Ovary (tissue), 9 donors: ENCODE data around the gene NDE1. TPM values are rescaled to one million over a fixed set of nuclear protein-coding genes. Genes with fewer than 3 reads are reported as not detected.

Experiments
- DNase-seq, 5 donors: peaks; one replicate each; pipeline ENCODE4 v3.0.0-alpha.2; 2019 to 2020
- H3K27ac ChIP-seq, 2 donors: fragments of 200-600 bp; one replicate each; pipeline versions ENCODE4 v1.5.1 to v1.8.0; 2019 to 2022
- H3K27me3 ChIP-seq: fragments of 200-600 bp; one replicate; pipeline ENCODE4 v1.8.0; 2022
- H3K36me3 ChIP-seq: fragments of 200-600 bp; sonication (generic); one replicate; pipeline ENCODE4 v1.5.1; 2019
- H3K4me1 ChIP-seq: one replicate; pipeline ENCODE4 v1.8.1; 2013; ENCODE audit warnings: mild to moderate bottlenecking, moderate library complexity; ENCODE audit not compliant: insufficient read depth
- H3K4me3 ChIP-seq: fragments of 200-600 bp; sonication (generic); one replicate; pipeline ENCODE4 v1.5.1; 2017
- H3K9me3 ChIP-seq, 2 donors: fragments of 200-600 bp in 1 of 2; sonication (generic) in 1 of 2; one replicate each; pipeline versions ENCODE4 v1.5.1 to v1.8.1; 2013 to 2019; ENCODE audit warnings: mild to moderate bottlenecking in 1 of 2, moderate library complexity in 1 of 2
- CTCF ChIP-seq, 3 donors: fragments of 450-650 bp in 2 of 3; fragments of 200-600 bp in 1 of 3; IDR thresholded peaks; one replicate each; pipeline versions ENCODE4 v1.5.1 to v1.8.0; 2016 to 2022; ENCODE audit warnings: antibody characterized with exemption in 3 of 3, mild to moderate bottlenecking in 1 of 3
- EP300 ChIP-seq: sonication (generic); formaldehyde crosslinking; IDR thresholded peaks from one replicate; pipeline ENCODE4 v1.6.1; 2017; ENCODE audit warnings: antibody characterized with exemption
- POLR2A ChIP-seq: fragments of 450-650 bp; IDR thresholded peaks from one replicate; pipeline ENCODE4 v1.6.1; 2017; ENCODE audit warnings: antibody characterized with exemption, mild to moderate bottlenecking, moderate library complexity
- WGBS, 3 donors: extraction: QIAGEN DNeasy Blood & Tissue Kit in 1 of 3; methylation state at CpG; one replicate each; pipeline versions ENCODE4 v1.1.5 to v1.1.7; 2013 to 2017; 5-methylcytosine and 5-hydroxymethylcytosine counted together
- intact Hi-C, 4 donors: fragments of 100-400 bp; cut with DNase I; formaldehyde crosslinking; loops; one replicate each; pipeline versions ENCODE4 v1.11.0 to v1.15.1; 2022 to 2023
- polyA plus RNA-seq, 2 donors: library from polyadenylated mRNA; stranded (reverse); fragments of 200-250 nt in 1 of 2; fragments of 350-450 nt in 1 of 2; fragmentation: Illumina TruSeq in 1 of 2; extraction: RNeasy Lipid Tissue Mini Kit (QIAGEN cat#74804) in 1 of 2; gene quantifications; one replicate each; pipeline ENCODE4 v1.2.3, GENCODE V29; 2013 to 2014
- total RNA-seq, 7 donors: library from RNA; depleted of rRNA in 2 of 7; stranded (reverse); fragments of >200 nt in 2 of 7; fragmentation: NEBNext Ultra II Directional in 3 of 7; extraction: Animal tissue kit (Norgen Biotek cat#: 25700) in 3 of 7; gene quantifications; one replicate each; pipeline versions ENCODE4 v1.1.0 to v1.2.4, GENCODE V29; 2016 to 2023
- donor health status: DM: no; HTN: no; CAD: no; lungs with moderate emphysema.
- donor health status: DM: no; HTN: no; CAD: no.
- donor health status: Bipolar disorder and iron deficiency.
- donor health status: DM: yes; HTN: yes; CAD: no.
- donor health status: DM: no; HTN: no; CAD: no.
- donor health status: DM: yes; HTN: yes; CAD: no.

Gene NDE1
- total and polyA plus RNA-seq, 9 donors, result 9.8 to 31.9 (median 22.4) TPM

GRCh38 chr16:15766918-15767317, 116.9 kb downstream of the NDE1 start:
- Histone ChIP-seq H3K4me1 (peaks cover 5% of the 10 kb centered on the region), H3K4me3 (no peak overlapping the region), H3K9me3 (no peaks in the 10 kb centered on the region), H3K27ac (no peak overlapping the region), H3K27me3 (no peaks in the 10 kb centered on the region), H3K36me3 (no peaks in the 10 kb centered on the region)
- TF ChIP-seq CTCF (IDR thresholded peaks at IDR 0.05) (no peak), POLR2A (no peak), EP300 (no peak)
- 94 to 97% (median 94%) methylated on average over 5 of the region's 5 CpGs for WGBS, 3 donors
- DNase-seq, result no peak
- intact Hi-C loops, result loop anchor here in 2 of 4 donors (10.0 kb wide), 1 partner anchor 358 kb away; no protein-coding TSS in a partner anchor

GRCh38 chr16:15768201-15768600, 118.2 kb downstream of the NDE1 start:
- intact Hi-C loops, result loop anchor here in 2 of 4 donors (10.0 kb wide), 1 partner anchor 357 kb away; no protein-coding TSS in a partner anchor
- H3K4me1 ChIP-seq, result peaks cover 5% of the 10 kb centered on the region
- no peaks in the 10 kb centered on the region for H3K9me3 ChIP-seq
- no peak overlapping the region for H3K27ac ChIP-seq
- 96 to 98% (median 97%) methylated on average over 4 of the region's 4 CpGs for WGBS, 3 donors
- H3K36me3 ChIP-seq, result no peaks in the 10 kb centered on the region
- H3K4me3 ChIP-seq, result no peak overlapping the region
- no peaks in the 10 kb centered on the region for H3K27me3 ChIP-seq
- DNase-seq, result no peak
- TF ChIP-seq POLR2A, result no peak
- no peak for TF ChIP-seq EP300
- no peak for TF ChIP-seq CTCF (IDR thresholded peaks at IDR 0.05)

GRCh38 chr16:15769239-15769638, 119.2 kb downstream of the NDE1 start:
- TF ChIP-seq POLR2A (no peak), EP300 (no peak), CTCF (IDR thresholded peaks at IDR 0.05) (no peak)
- Histone ChIP-seq H3K4me3 (no peak overlapping the region), H3K4me1 (peaks cover 5% of the 10 kb centered on the region), H3K27ac (no peak overlapping the region), H3K27me3 (no peaks in the 10 kb centered on the region), H3K36me3 (no peaks in the 10 kb centered on the region), H3K9me3 (no peaks in the 10 kb centered on the region)
- WGBS, 3 donors, result 88 to 91% (median 89%) methylated on average over 8 of the region's 8 CpGs
- no peak for DNase-seq
- intact Hi-C loops, result loop anchor here in 2 of 4 donors (10.0 kb wide), 1 partner anchor 356 kb away; no protein-coding TSS in a partner anchor

GRCh38 chr16:15770107-15770506, 120.1 kb downstream of the NDE1 start:
- Histone ChIP-seq H3K9me3 (no peaks in the 10 kb centered on the region), H3K36me3 (no peaks in the 10 kb centered on the region), H3K4me1 (peaks cover 5% of the 10 kb centered on the region), H3K4me3 (no peak overlapping the region), H3K27me3 (no peaks in the 10 kb centered on the region), H3K27ac (no peak overlapping the region)
- 4 to 6% (median 5%) methylated on average over 7 of the region's 7 CpGs for WGBS, 3 donors
- DNase-seq, result peak in 4 of 5 donors; percentile 30 to 65 (median 36)
- no peak for TF ChIP-seq EP300
- TF ChIP-seq POLR2A, result no peak
- no peak for TF ChIP-seq CTCF (IDR thresholded peaks at IDR 0.05)
- intact Hi-C loops, result no loop called here
